Effector memory CD4-positive, alpha-beta T cell (primary cell): Measurements from ENCODE around the gene FOXC1.

Experiments
- DNase-seq, 3 donors: peaks; one replicate each; pipeline ENCODE4 v3.0.0-alpha.2; 2020
- H3K27ac ChIP-seq: 2 replicates; pipeline ENCODE4 v1.7.0; 2013; ENCODE audit warnings: mild to moderate bottlenecking, low read length, moderate library complexity; ENCODE audit not compliant: insufficient read depth, poor library complexity, severe bottlenecking
- H3K27me3 ChIP-seq: replicated peaks from 2 replicates; pipeline ENCODE4 v1.7.0; 2013; ENCODE audit warnings: mild to moderate bottlenecking, low read length; ENCODE audit not compliant: insufficient read depth, control insufficient read depth, poor library complexity, severe bottlenecking
- H3K36me3 ChIP-seq: 2 replicates; pipeline ENCODE4 v1.7.0; 2013; ENCODE audit warnings: mild to moderate bottlenecking, low read length, moderate library complexity; ENCODE audit not compliant: control insufficient read depth, insufficient read depth
- H3K4me1 ChIP-seq: 2 replicates; pipeline ENCODE4 v1.7.0; 2013; ENCODE audit warnings: low read length, mild to moderate bottlenecking; ENCODE audit not compliant: control insufficient read depth, insufficient read depth, poor library complexity, severe bottlenecking
- H3K4me3 ChIP-seq: 2 replicates; pipeline ENCODE4 v1.7.0; 2013; ENCODE audit warnings: low read length, low read depth, mild to moderate bottlenecking; ENCODE audit not compliant: insufficient read depth, poor library complexity, severe bottlenecking
- H3K9me3 ChIP-seq: 2 replicates; pipeline ENCODE4 v1.7.0; 2013; ENCODE audit warnings: mild to moderate bottlenecking, low read length, moderate library complexity; ENCODE audit not compliant: control insufficient read depth

Gene FOXC1

GRCh38 chr6:1591926-1592325, 17.8 kb upstream of the FOXC1 start:
- no peak for DNase-seq
- Histone ChIP-seq H3K4me3 (no peak overlapping the region), H3K27ac (no peak overlapping the region), H3K36me3 (no peaks in the 10 kb centered on the region), H3K27me3 (peaks cover 13% of the 10 kb centered on the region), H3K9me3 (no peaks in the 10 kb centered on the region), H3K4me1 (peaks cover 4% of the 10 kb centered on the region)

- Histone ChIP-seq H3K36me3 (no peaks in the 10 kb centered on the region), H3K9me3 (no peaks in the 10 kb centered on the region), H3K4me1 (peaks cover 4% of the 10 kb centered on the region), H3K27me3 (peaks cover 13% of the 10 kb centered on the region), H3K27ac (no peak overlapping the region), H3K4me3 (no peak overlapping the region)
- no peak for DNase-seq
Observed at GRCh38 chr6:1592852-1593251, 16.9 kb upstream of the FOXC1 start.

GRCh38 chr6:1593286-1593957, 16.3 kb upstream of the FOXC1 start:
- no peaks in the 10 kb centered on the region for H3K36me3 ChIP-seq
- peaks cover 13% of the 10 kb centered on the region for H3K27me3 ChIP-seq
- no peak for DNase-seq
- H3K4me3 ChIP-seq = no peak overlapping the region
- no peak overlapping the region for H3K27ac ChIP-seq
- H3K9me3 ChIP-seq = no peaks in the 10 kb centered on the region
- peaks cover 4% of the 10 kb centered on the region for H3K4me1 ChIP-seq

- Histone ChIP-seq H3K4me3 (no peak overlapping the region), H3K27me3 (peaks cover 15% of the 10 kb centered on the region), H3K4me1 (peaks cover 4% of the 10 kb centered on the region), H3K9me3 (no peaks in the 10 kb centered on the region), H3K36me3 (no peaks in the 10 kb centered on the region), H3K27ac (no peak overlapping the region)
- no peak for DNase-seq
Observed at GRCh38 chr6:1593958-1594314, 15.8 kb upstream of the FOXC1 start.

GRCh38 chr6:1594445-1595200, 15.1 kb upstream of the FOXC1 start:
- H3K4me3 ChIP-seq = no peak overlapping the region
- H3K36me3 ChIP-seq = no peaks in the 10 kb centered on the region
- H3K27me3 ChIP-seq = peaks cover 20% of the 10 kb centered on the region
- DNase-seq = no peak
- no peaks in the 10 kb centered on the region for H3K9me3 ChIP-seq
- H3K27ac ChIP-seq = no peak overlapping the region
- peaks cover 4% of the 10 kb centered on the region for H3K4me1 ChIP-seq

GRCh38 chr6:1595271-1596087, 14.2 kb upstream of the FOXC1 start:
- no peak overlapping the region for H3K4me3 ChIP-seq

GRCh38 chr6:1596088-1596852, 13.4 kb upstream of the FOXC1 start:
- Histone ChIP-seq H3K27ac (no peak overlapping the region), H3K4me1 (peaks cover 4% of the 10 kb centered on the region), H3K36me3 (no peaks in the 10 kb centered on the region), H3K9me3 (no peaks in the 10 kb centered on the region), H3K27me3 (peaks cover 21% of the 10 kb centered on the region), H3K4me3 (peak overlapping the region; percentile 11)
- peak; percentile 27 to 43 (median 28) for DNase-seq

More at GRCh38 chr6:1595271-1596087, 14.2 kb upstream of the FOXC1 start:
- Histone ChIP-seq H3K27ac (no peak overlapping the region), H3K27me3 (peaks cover 20% of the 10 kb centered on the region), H3K9me3 (no peaks in the 10 kb centered on the region), H3K36me3 (no peaks in the 10 kb centered on the region), H3K4me1 (peaks cover 4% of the 10 kb centered on the region)
- no peak for DNase-seq

- no peak overlapping the region for H3K27ac ChIP-seq
- H3K4me3 ChIP-seq = no peak overlapping the region
- DNase-seq = no peak
- no peaks in the 10 kb centered on the region for H3K9me3 ChIP-seq
- no peaks in the 10 kb centered on the region for H3K36me3 ChIP-seq
- peaks cover 4% of the 10 kb centered on the region for H3K4me1 ChIP-seq
- H3K27me3 ChIP-seq = peaks cover 23% of the 10 kb centered on the region
Observed at GRCh38 chr6:1597121-1597744, 12.5 kb upstream of the FOXC1 start.

- peaks cover 23% of the 10 kb centered on the region for H3K27me3 ChIP-seq
- H3K9me3 ChIP-seq = no peaks in the 10 kb centered on the region
- H3K36me3 ChIP-seq = no peaks in the 10 kb centered on the region
- DNase-seq = no peak
- H3K4me1 ChIP-seq = peaks cover 4% of the 10 kb centered on the region
- H3K4me3 ChIP-seq = no peak overlapping the region
- H3K27ac ChIP-seq = no peak overlapping the region
Observed at GRCh38 chr6:1597924-1598323, 11.8 kb upstream of the FOXC1 start.
